ENCODE measurements around the gene SPZ1.
"Not testable (repeated sequence)": the region's sequence is repeated elsewhere in the genome, so short reads cannot be mapped to it uniquely, and the experiment has no call there.

The SPZ1 gene

GRCh38 chr5:80337379-80337778 lies 17.6 kb downstream of the SPZ1 start:
- no peak overlapping the region for H3K4me3 ChIP-seq (replicated peaks; ENCODE audit: low read depth, low read length)
- DNase-seq (ENCODE audit: extremely low read depth, low read depth): no peak
- TF ChIP-seq CTCF (IDR thresholded peaks at IDR 0.05; ENCODE audit: low read depth, low read length, missing control alignments): no peak

- DNase-seq (ENCODE audit: extremely low read depth, low read depth): no peak
- TF ChIP-seq CTCF (IDR thresholded peaks at IDR 0.05; ENCODE audit: low read depth, low read length, missing control alignments): no peak
Observed at GRCh38 chr5:80339116-80339515, 19.3 kb downstream of the SPZ1 start.

DNA sequence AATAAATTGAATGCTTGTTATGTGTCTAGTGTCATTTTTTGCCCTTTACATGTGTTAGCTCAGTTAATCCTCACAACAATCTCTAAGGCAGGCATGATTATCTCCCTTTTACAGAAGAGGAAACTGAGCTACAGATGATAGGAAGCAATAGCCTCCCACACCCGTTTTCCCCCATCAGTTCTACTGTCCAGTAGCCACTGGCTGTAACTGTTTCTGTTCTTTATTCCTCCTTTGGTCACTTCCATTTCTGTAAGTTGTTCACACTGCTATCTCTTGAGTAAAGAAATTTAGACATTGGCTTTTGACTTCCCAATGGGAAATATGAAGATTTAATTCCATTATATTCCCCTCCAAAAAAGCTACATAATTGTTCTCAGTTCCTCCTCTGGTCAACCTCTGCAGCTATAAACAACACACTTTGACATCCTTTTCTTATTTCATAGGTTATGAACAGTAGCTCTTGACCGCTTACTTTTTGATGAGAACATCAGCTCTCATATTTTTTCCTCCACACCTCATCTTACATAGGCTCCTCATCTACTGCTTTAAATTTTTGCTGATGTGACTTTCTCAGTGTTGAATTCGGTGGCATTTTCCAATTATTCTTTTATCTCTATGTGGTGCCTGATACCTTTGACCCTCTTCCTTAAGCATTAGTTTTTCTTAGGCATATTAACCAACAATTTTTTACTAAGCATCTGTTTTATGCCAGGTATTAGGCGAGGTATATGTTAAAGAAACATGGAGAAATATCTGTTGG lies 21.4 kb downstream of the SPZ1 start:
- DNase-seq (ENCODE audit: extremely low read depth, low read depth): no peak
- no peak for TF ChIP-seq CTCF (IDR thresholded peaks at IDR 0.05; ENCODE audit: low read depth, low read length, missing control alignments)
- H3K4me3 ChIP-seq (replicated peaks; ENCODE audit: low read depth, low read length): no peak overlapping the region

More at GRCh38 chr5:80339116-80339515, 19.3 kb downstream of the SPZ1 start:
- no peak overlapping the region for H3K4me3 ChIP-seq (replicated peaks; ENCODE audit: low read depth, low read length)

- TF ChIP-seq CTCF (IDR thresholded peaks at IDR 0.05; ENCODE audit: low read depth, low read length, missing control alignments): no peak
- DNase-seq (ENCODE audit: extremely low read depth, low read depth): no peak
- H3K4me3 ChIP-seq (replicated peaks; ENCODE audit: low read depth, low read length): no peak overlapping the region
Observed at GRCh38 chr5:80343067-80343466, 23.3 kb downstream of the SPZ1 start.

GRCh38 chr5:80346055-80346454 lies 26.3 kb downstream of the SPZ1 start:
- peak; percentile 44 for TF ChIP-seq CTCF (IDR thresholded peaks at IDR 0.05; ENCODE audit: low read depth, low read length, missing control alignments)
- no peak overlapping the region for H3K4me3 ChIP-seq (replicated peaks; ENCODE audit: low read depth, low read length)
- DNase-seq (ENCODE audit: extremely low read depth, low read depth): no peak

- no peak for TF ChIP-seq CTCF (IDR thresholded peaks at IDR 0.05; ENCODE audit: low read depth, low read length, missing control alignments)
- no peak for DNase-seq (ENCODE audit: extremely low read depth, low read depth)
- no peak overlapping the region for H3K4me3 ChIP-seq (replicated peaks; ENCODE audit: low read depth, low read length)
Observed at GRCh38 chr5:80348171-80348570, 28.4 kb downstream of the SPZ1 start.

DNA sequence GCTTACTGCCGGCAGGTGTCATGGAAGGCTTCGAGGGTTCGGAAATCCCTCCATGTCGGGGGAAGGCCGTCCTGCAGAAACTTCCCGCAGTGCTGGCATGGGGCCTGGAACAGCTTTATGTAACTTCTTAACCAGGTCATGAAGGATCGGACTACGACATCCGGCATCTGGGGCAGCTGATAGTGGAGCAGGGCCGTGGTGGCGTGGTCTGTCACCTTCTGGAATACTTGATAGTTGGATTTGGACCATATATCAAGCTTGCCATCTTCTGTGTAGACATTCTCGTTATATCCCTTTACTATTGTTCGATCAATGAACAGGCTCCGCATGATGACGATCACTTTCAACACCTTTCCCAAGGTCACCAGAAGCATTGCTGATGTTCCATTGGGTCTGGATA lies 31.2 kb downstream of the SPZ1 start:
- H3K4me3 ChIP-seq (replicated peaks; ENCODE audit: low read depth, low read length); DNase-seq (ENCODE audit: extremely low read depth, low read depth): not testable (repeated sequence)

Data from HFF-Myc (cell line).